GM19025 (cell line): ENCODE measurements around the gene DPP10.
"Not testable (repeated sequence)": the region's sequence is repeated elsewhere in the genome, so short reads cannot be mapped to it uniquely, and the experiment has no call there.

ENCODE experiments used
- ATAC-seq: cut with Tn5 transposase; IDR thresholded peaks from one replicate; pipeline ENCODE4 v1.9.1; 2021; ENCODE audit warnings: mild to moderate bottlenecking, low read depth, moderate library complexity; ENCODE audit not compliant: unreplicated experiment

DPP10 gene

GRCh38 chr2:115086051-115086620 lies 643.7 kb downstream of the DPP10 start:
- not testable (repeated sequence) for ATAC-seq

GRCh38 chr2:115094441-115094840 lies 652.0 kb downstream of the DPP10 start:
- ATAC-seq = no peak

- no peak for ATAC-seq
Measured at GRCh38 chr2:115105966-115106365, 663.5 kb downstream of the DPP10 start.

GRCh38 chr2:115115135-115115534 lies 672.7 kb downstream of the DPP10 start:
- no peak for ATAC-seq

GRCh38 chr2:115118306-115118705 lies 675.9 kb downstream of the DPP10 start:
- ATAC-seq = no peak

GRCh38 chr2:115119086-115119485 lies 676.6 kb downstream of the DPP10 start:
- no peak for ATAC-seq

GRCh38 chr2:115122701-115123100 lies 680.3 kb downstream of the DPP10 start:
- ATAC-seq = no peak

- no peak for ATAC-seq
Measured at GRCh38 chr2:115124817-115125216, 682.4 kb downstream of the DPP10 start.

GRCh38 chr2:115129536-115129935 lies 687.1 kb downstream of the DPP10 start:
- ATAC-seq = no peak

GRCh38 chr2:115160531-115161080 lies 718.2 kb downstream of the DPP10 start:
- no peak for ATAC-seq

GRCh38 chr2:115161081-115161770 lies 718.8 kb downstream of the DPP10 start:
- no peak for ATAC-seq

GRCh38 chr2:115161771-115162493 lies 719.5 kb downstream of the DPP10 start:
- ATAC-seq = no peak

GRCh38 chr2:115162494-115163293 lies 720.3 kb downstream of the DPP10 start:
- no peak for ATAC-seq

- ATAC-seq = no peak
Measured at GRCh38 chr2:115163572-115163971, 721.1 kb downstream of the DPP10 start.

- no peak for ATAC-seq
Measured at GRCh38 chr2:115165529-115166109, 723.2 kb downstream of the DPP10 start.

GRCh38 chr2:115168457-115168856 lies 726.0 kb downstream of the DPP10 start:
- ATAC-seq = no peak

- no peak for ATAC-seq
Measured at GRCh38 chr2:115169814-115170213, 727.4 kb downstream of the DPP10 start.

- no peak for ATAC-seq
Measured at GRCh38 chr2:115171751-115172150, 729.3 kb downstream of the DPP10 start.

GRCh38 chr2:115174651-115175050 lies 732.2 kb downstream of the DPP10 start:
- ATAC-seq = no peak

GRCh38 chr2:115183144-115183543 lies 740.7 kb downstream of the DPP10 start:
- ATAC-seq = no peak
